Activated CD8-positive, alpha-beta memory T cell treated with anti-CD3 and anti-CD28 coated beads, Interleukin-2, amount 50 U/mL, for 1 hour (primary cell): Measurements from ENCODE around the gene GOLGA2.

Experiments used
- DNase-seq: peaks from one replicate; pipeline ENCODE4 v3.0.0-alpha.2; 2020; ENCODE audit errors: extremely low read depth

Gene GOLGA2

GRCh38 chr9:128211981-128212281 lies 63.9 kb downstream of the GOLGA2 start:
- DNase-seq = no peak

- no peak for DNase-seq
These were observed 64.4 kb downstream of the GOLGA2 start for GRCh38 chr9:128211186-128211980.

GRCh38 chr9:128208946-128209669 lies 66.7 kb downstream of the GOLGA2 start:
- DNase-seq = no peak

GRCh38 chr9:128208386-128208785 lies 67.4 kb downstream of the GOLGA2 start:
- DNase-seq = no peak

GRCh38 chr9:128206916-128207910 lies 68.6 kb downstream of the GOLGA2 start:
- no peak for DNase-seq

GRCh38 chr9:128206484-128206883 lies 69.3 kb downstream of the GOLGA2 start:
- no peak for DNase-seq
